Measurements from ENCODE around the gene FBXO30.

GRCh38 chr6:145823328-145823944 is 8.8 kb upstream of the FBXO30 start:
- no peak for TF ChIP-seq YY1 (IDR thresholded peaks at IDR 0.05; ENCODE audit: low read depth)
- no peak for TF ChIP-seq FOXM1 (IDR thresholded peaks at IDR 0.05; ENCODE audit: borderline replicate concordance, low read depth)
- no peak for TF ChIP-seq TEAD4 (IDR thresholded peaks at IDR 0.05)
- no peak for TF ChIP-seq USF1 (IDR thresholded peaks at IDR 0.05)

Measured in Ishikawa (cell line).